OCI-LY1 (cell line): Measurements from ENCODE around the gene TAOK1.

Experiments used
- H2AFZ ChIP-seq: fragments of 200-600 bp; sonication (generic), shearing (Covaris generic); 2 replicates; pipeline ENCODE4 v1.6.0; 2014; ENCODE audit warnings: antibody characterized with exemption, mild to moderate bottlenecking, low read length
- H3F3A ChIP-seq: fragments of 200-600 bp; sonication (generic), shearing (Covaris generic); 2 replicates; pipeline ENCODE4 v1.6.0; 2014; ENCODE audit warnings: mild to moderate bottlenecking, antibody characterized with exemption, low read length, moderate library complexity; ENCODE audit not compliant: insufficient read depth
- H3K27ac ChIP-seq: fragments of 200-600 bp; sonication (generic); 2 replicates; pipeline ENCODE4 v1.5.1; 2014; ENCODE audit warnings: low read length, mixed run types, mild to moderate bottlenecking, low read depth; ENCODE audit not compliant: poor library complexity, severe bottlenecking
- H3K27me3 ChIP-seq: fragments of 200-600 bp; sonication (generic); 2 replicates; pipeline ENCODE4 v1.6.0; 2014; ENCODE audit warnings: antibody characterized with exemption, mild to moderate bottlenecking, low read length, moderate library complexity; ENCODE audit not compliant: insufficient read depth
- H3K36me3 ChIP-seq: fragments of 200-600 bp; sonication (generic); 2 replicates; pipeline ENCODE4 v1.6.1; 2014; ENCODE audit warnings: mild to moderate bottlenecking, antibody characterized with exemption, low read length, moderate library complexity, mixed read lengths; ENCODE audit not compliant: insufficient read depth
- H3K4me1 ChIP-seq: fragments of 200-600 bp; sonication (generic); 2 replicates; pipeline ENCODE4 v1.5.1; 2014; ENCODE audit warnings: mild to moderate bottlenecking, low read length, moderate library complexity; ENCODE audit not compliant: insufficient read depth, severe bottlenecking
- H3K4me2 ChIP-seq: fragments of 200-600 bp; sonication (generic), shearing (Covaris generic); 2 replicates; pipeline ENCODE4 v1.6.1; 2014; ENCODE audit warnings: low read length
- H3K4me3 ChIP-seq: fragments of 200-600 bp; sonication (generic); 2 replicates; pipeline ENCODE4 v1.5.1; 2014; ENCODE audit warnings: low read length, low read depth, mild to moderate bottlenecking, mixed read lengths; ENCODE audit not compliant: poor library complexity, severe bottlenecking
- H3K79me2 ChIP-seq: fragments of 200-600 bp; shearing (Covaris generic); 2 replicates; pipeline ENCODE4 v1.6.1; 2016; ENCODE audit warnings: mixed run types, low read length, mixed read lengths; ENCODE audit not compliant: insufficient read depth
- H3K9ac ChIP-seq: fragments of 200-600 bp; sonication (generic), shearing (Covaris generic); 2 replicates; pipeline ENCODE4 v1.6.1; 2014; ENCODE audit warnings: mild to moderate bottlenecking, low read length, mixed read lengths
- H3K9me2 ChIP-seq: fragments of 200-600 bp; sonication (generic), shearing (Covaris generic); 2 replicates; pipeline ENCODE4 v1.6.1; 2014; ENCODE audit warnings: low read depth, mild to moderate bottlenecking, low read length, mixed read lengths
- H3K9me3 ChIP-seq: fragments of 200-600 bp; shearing (Covaris generic); 2 replicates; pipeline ENCODE4 v1.6.1; 2014; ENCODE audit warnings: low read length, mixed read lengths
- H4K20me1 ChIP-seq: fragments of 200-600 bp; sonication (generic), shearing (Covaris generic); 2 replicates; pipeline ENCODE4 v1.6.0; 2016; ENCODE audit warnings: mild to moderate bottlenecking, low read length; ENCODE audit not compliant: insufficient read depth
- EZH2 ChIP-seq: fragments of 200-600 bp; sonication (generic), shearing (Covaris generic); IDR thresholded peaks from 2 replicates; pipeline ENCODE4 v1.8.0; 2017; ENCODE audit warnings: borderline replicate concordance, mixed run types, mild to moderate bottlenecking, antibody characterized with exemption, low read length, moderate library complexity, mixed read lengths
- TF ChIP-seq, protein P1 (sequence below): fragments of 200-600 bp; sonication (generic), shearing (Covaris generic); IDR thresholded peaks from 2 replicates; pipeline ENCODE4 v1.5.1; 2017; ENCODE audit warnings: mild to moderate bottlenecking, antibody characterized with exemption, low read length, moderate library complexity, mixed read lengths

Gene TAOK1

DNA sequence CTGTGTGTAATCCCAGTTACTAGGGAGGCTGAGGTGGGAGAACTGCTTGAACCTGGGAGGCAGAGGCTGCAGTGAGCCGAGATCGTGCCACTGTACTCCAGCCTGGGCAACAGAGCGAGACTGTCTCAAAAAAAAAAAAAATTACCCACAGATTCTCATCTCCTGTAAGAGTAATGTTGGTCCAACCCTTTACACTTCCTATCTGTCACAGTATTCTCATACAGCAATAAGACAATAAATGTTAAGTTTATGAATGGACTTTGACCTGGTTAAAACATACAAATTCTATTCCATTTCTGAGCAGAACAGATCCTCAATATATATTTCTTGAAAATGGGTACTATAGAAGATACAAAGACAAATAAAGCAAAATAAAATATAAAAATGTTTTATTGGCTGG lies 30.4 kb upstream of the TAOK1 start:
- H3K79me2 ChIP-seq = no peaks in the 10 kb centered on the region
- no peaks in the 10 kb centered on the region for H3K9me3 ChIP-seq
- H3K9me2 ChIP-seq = no peaks in the 10 kb centered on the region
- no peaks in the 10 kb centered on the region for H4K20me1 ChIP-seq
- TF ChIP-seq EZH2 = no peak
- TF ChIP-seq, protein P1, sequence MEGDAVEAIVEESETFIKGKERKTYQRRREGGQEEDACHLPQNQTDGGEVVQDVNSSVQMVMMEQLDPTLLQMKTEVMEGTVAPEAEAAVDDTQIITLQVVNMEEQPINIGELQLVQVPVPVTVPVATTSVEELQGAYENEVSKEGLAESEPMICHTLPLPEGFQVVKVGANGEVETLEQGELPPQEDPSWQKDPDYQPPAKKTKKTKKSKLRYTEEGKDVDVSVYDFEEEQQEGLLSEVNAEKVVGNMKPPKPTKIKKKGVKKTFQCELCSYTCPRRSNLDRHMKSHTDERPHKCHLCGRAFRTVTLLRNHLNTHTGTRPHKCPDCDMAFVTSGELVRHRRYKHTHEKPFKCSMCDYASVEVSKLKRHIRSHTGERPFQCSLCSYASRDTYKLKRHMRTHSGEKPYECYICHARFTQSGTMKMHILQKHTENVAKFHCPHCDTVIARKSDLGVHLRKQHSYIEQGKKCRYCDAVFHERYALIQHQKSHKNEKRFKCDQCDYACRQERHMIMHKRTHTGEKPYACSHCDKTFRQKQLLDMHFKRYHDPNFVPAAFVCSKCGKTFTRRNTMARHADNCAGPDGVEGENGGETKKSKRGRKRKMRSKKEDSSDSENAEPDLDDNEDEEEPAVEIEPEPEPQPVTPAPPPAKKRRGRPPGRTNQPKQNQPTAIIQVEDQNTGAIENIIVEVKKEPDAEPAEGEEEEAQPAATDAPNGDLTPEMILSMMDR = no peak
- H3K9ac ChIP-seq = no peak overlapping the region
- no peaks in the 10 kb centered on the region for H3K4me1 ChIP-seq
- no peak overlapping the region for H3K27ac ChIP-seq
- no peak overlapping the region for H3K4me2 ChIP-seq
- no peak overlapping the region for H3K4me3 ChIP-seq
- H3K36me3 ChIP-seq = no peaks in the 10 kb centered on the region
- H3K27me3 ChIP-seq = no peaks in the 10 kb centered on the region
- no peak overlapping the region for H2AFZ ChIP-seq
- H3F3A ChIP-seq = no peaks in the 10 kb centered on the region

GRCh38 chr17:29363716-29364115 lies 26.4 kb upstream of the TAOK1 start:
- H4K20me1 ChIP-seq = no peaks in the 10 kb centered on the region
- no peaks in the 10 kb centered on the region for H3K9me2 ChIP-seq
- TF ChIP-seq, protein P1 = no peak
- TF ChIP-seq EZH2 = no peak
- no peak overlapping the region for H3K9ac ChIP-seq
- H3K27me3 ChIP-seq = no peaks in the 10 kb centered on the region
- no peaks in the 10 kb centered on the region for H3K9me3 ChIP-seq
- H3K4me3 ChIP-seq = no peak overlapping the region
- H2AFZ ChIP-seq = no peak overlapping the region
- H3K4me1 ChIP-seq = no peaks in the 10 kb centered on the region
- H3K79me2 ChIP-seq = no peaks in the 10 kb centered on the region
- H3K36me3 ChIP-seq = no peaks in the 10 kb centered on the region
- H3K4me2 ChIP-seq = no peak overlapping the region
- H3F3A ChIP-seq = no peaks in the 10 kb centered on the region
- H3K27ac ChIP-seq = no peak overlapping the region

- H3K4me2 ChIP-seq = no peak overlapping the region
- TF ChIP-seq EZH2 = no peak
- TF ChIP-seq, protein P1 = no peak
Measured at GRCh38 chr17:29364691-29365090, 25.5 kb upstream of the TAOK1 start.

More at GRCh38 chr17:29364691-29365090, 25.5 kb upstream of the TAOK1 start:
- Histone ChIP-seq H3K9me3 (no peaks in the 10 kb centered on the region), H3K27me3 (no peaks in the 10 kb centered on the region), H3K36me3 (no peaks in the 10 kb centered on the region), H4K20me1 (no peaks in the 10 kb centered on the region), H3F3A (no peaks in the 10 kb centered on the region; the same call in 1 of the 2 replicates), H3K4me3 (no peak overlapping the region), H3K9ac (no peak overlapping the region), H2AFZ (no peak overlapping the region), H3K4me1 (no peaks in the 10 kb centered on the region), H3K79me2 (no peaks in the 10 kb centered on the region), H3K9me2 (no peaks in the 10 kb centered on the region), H3K27ac (no peak overlapping the region)
